Keratinocyte (primary cell): ENCODE measurements around the gene ENPP1. TPM values are rescaled to one million over a fixed set of nuclear protein-coding genes. Genes with fewer than 3 reads are reported as not detected.

ENCODE experiments used
- DNase-seq: peaks from one replicate; pipeline ENCODE4 v3.0.0-alpha.2; 2011; ENCODE audit warnings: low read depth, missing footprints, low spot score
- FAIRE-seq: peaks from 2 replicates; lab custom pipeline; 2011; peaks lifted over from hg19 to GRCh38; lab: Jason Lieb, UNC
- H2AFZ ChIP-seq: 2 replicates; pipeline ENCODE4 v1.6.0; 2012; ENCODE audit warnings: low read length, control low read depth, inconsistent platforms; ENCODE audit not compliant: control insufficient read depth
- H3K27ac ChIP-seq: 2 replicates; pipeline ENCODE4 v1.5.1; 2011; ENCODE audit warnings: low read length; ENCODE audit not compliant: control insufficient read depth, insufficient read depth
- H3K27me3 ChIP-seq: 3 replicates; pipeline ENCODE4 v1.6.0; 2011; ENCODE audit warnings: low read length; ENCODE audit not compliant: control insufficient read depth, insufficient read depth; ENCODE audit errors: extremely low read depth
- H3K36me3 ChIP-seq, 2 experiments: 2 replicates in 1 of 2; 3 replicates in 1 of 2; pipeline ENCODE4 v1.5.1; 2011; ENCODE audit warnings: low read length in 2 of 2, mild to moderate bottlenecking in 1 of 2; ENCODE audit not compliant: control insufficient read depth in 2 of 2, insufficient read depth in 2 of 2; ENCODE audit errors: extremely low read depth in 1 of 2
- H3K4me1 ChIP-seq: 3 replicates; pipeline ENCODE4 v1.5.1; 2011; ENCODE audit warnings: low read length; ENCODE audit not compliant: control insufficient read depth, insufficient read depth; ENCODE audit errors: extremely low read depth
- H3K4me2 ChIP-seq: 3 replicates; pipeline ENCODE4 v1.6.0; 2011; ENCODE audit warnings: low read depth, low read length; ENCODE audit not compliant: control insufficient read depth, insufficient read depth; ENCODE audit errors: extremely low read depth
- H3K4me3 ChIP-seq, 3 experiments: fragments of 200-600 bp in 1 of 3; sonication (generic) in 1 of 3; 2 replicates in 2 of 3; 3 replicates in 1 of 3; pipeline ENCODE4 v1.5.1; 2011 to 2016; ENCODE audit warnings: low read length in 3 of 3, mild to moderate bottlenecking in 3 of 3, control low read depth in 2 of 3, inconsistent platforms in 1 of 3, low read depth in 1 of 3, mixed read lengths in 1 of 3, mixed run types in 1 of 3, moderate library complexity in 1 of 3; ENCODE audit not compliant: control insufficient read depth in 2 of 3, insufficient read depth in 2 of 3; ENCODE audit errors: extremely low read depth in 1 of 3
- H3K79me2 ChIP-seq: 2 replicates; pipeline ENCODE4 v1.6.0; 2012; ENCODE audit warnings: low read length; ENCODE audit not compliant: control insufficient read depth, insufficient read depth
- H3K9ac ChIP-seq: 3 replicates; pipeline ENCODE4 v1.6.0; 2011; ENCODE audit warnings: low read length; ENCODE audit not compliant: control insufficient read depth, insufficient read depth; ENCODE audit errors: extremely low read depth
- H3K9me1 ChIP-seq: 3 replicates; pipeline ENCODE4 v1.6.0; 2011; ENCODE audit warnings: low read length; ENCODE audit not compliant: control insufficient read depth, insufficient read depth; ENCODE audit errors: extremely low read depth
- H3K9me3 ChIP-seq: 2 replicates; pipeline ENCODE4 v1.5.1; 2012; ENCODE audit warnings: low read depth, low read length; ENCODE audit not compliant: control insufficient read depth
- H4K20me1 ChIP-seq: 3 replicates; pipeline ENCODE4 v1.6.0; 2011; ENCODE audit warnings: low read length; ENCODE audit not compliant: control insufficient read depth, insufficient read depth; ENCODE audit errors: extremely low read depth
- EZH2 ChIP-seq: IDR thresholded peaks from one replicate; pipeline ENCODE4 v1.6.1; 2012; ENCODE audit warnings: inconsistent platforms, mild to moderate bottlenecking, low read length, moderate library complexity
- dilution Hi-C: fragments of 300-500 bp; cut with MboI; formaldehyde crosslinking; loops from one replicate; pipeline ENCODE4 v1.7.0; 2020; ENCODE audit warnings: low sequenced_read_pairs; ENCODE audit not compliant: extremely low pct_ligation_motif_present
- polyA plus RNA-seq, 5 experiments: library from polyadenylated mRNA; depleted of rRNA in 3 of 5; stranded (reverse) in 3 of 5; stranded (forward) in 1 of 5; unstranded in 1 of 5; fragments of >200 nt; gene quantifications; 1 replicate in 1 of 5; 2 replicates in 3 of 5; 3 replicates in 1 of 5; pipeline versions ENCODE4 v1.2.1 to v1.2.3, GENCODE V29; 2011 to 2012; ENCODE audit warnings: missing spikeins in 2 of 5, low read depth in 1 of 5, low replicate concordance in 1 of 5
- TF ChIP-seq, protein P1 (sequence below), 3 experiments: IDR thresholded peaks in 1 of 3; conservative IDR thresholded peaks in 1 of 3; optimal IDR thresholded peaks in 1 of 3; 2 replicates in 2 of 3; 3 replicates in 1 of 3; pipeline versions ENCODE3 to v1.5.1; 2011; ENCODE audit warnings: low read length in 3 of 3, mild to moderate bottlenecking in 3 of 3, moderate library complexity in 2 of 3, control low read depth in 1 of 3, inconsistent platforms in 1 of 3; ENCODE audit not compliant: insufficient read depth in 2 of 3; ENCODE audit errors: extremely low read depth in 1 of 3

Gene ENPP1
- polyA plus RNA-seq, 1 donor (not counting 4 experiments of a cell fraction or from before 2014, with no cell fraction given), result 0.34 TPM

DNA sequence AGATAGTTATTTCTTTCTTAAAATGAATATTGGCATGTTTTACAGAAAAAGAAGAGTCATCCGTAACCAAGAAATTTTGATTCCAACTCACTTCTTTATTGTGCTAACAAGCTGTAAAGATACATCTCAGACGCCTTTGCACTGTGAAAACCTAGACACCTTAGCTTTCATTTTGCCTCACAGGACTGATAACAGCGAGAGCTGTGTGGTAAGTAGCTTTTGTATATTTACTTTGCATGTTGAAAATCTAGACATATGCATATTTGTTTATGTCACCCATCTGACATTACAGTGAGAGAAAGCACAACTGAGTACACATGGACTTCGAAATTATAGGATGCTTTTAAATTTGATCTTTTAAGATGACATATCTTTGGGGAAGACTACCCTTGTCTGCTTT lies 78.7 kb downstream of the ENPP1 start:
- no peak for DNase-seq
- no peak overlapping the region for H3K4me2 ChIP-seq
- no peaks in the 10 kb centered on the region for H3K27me3 ChIP-seq
- dilution Hi-C loops, result no loop called here
- FAIRE-seq, result no peak
- no peaks in the 10 kb centered on the region for H3K9me1 ChIP-seq
- H3K4me1 ChIP-seq, result no peaks in the 10 kb centered on the region
- no peaks in the 10 kb centered on the region for H3K9me3 ChIP-seq
- TF ChIP-seq, protein P1, sequence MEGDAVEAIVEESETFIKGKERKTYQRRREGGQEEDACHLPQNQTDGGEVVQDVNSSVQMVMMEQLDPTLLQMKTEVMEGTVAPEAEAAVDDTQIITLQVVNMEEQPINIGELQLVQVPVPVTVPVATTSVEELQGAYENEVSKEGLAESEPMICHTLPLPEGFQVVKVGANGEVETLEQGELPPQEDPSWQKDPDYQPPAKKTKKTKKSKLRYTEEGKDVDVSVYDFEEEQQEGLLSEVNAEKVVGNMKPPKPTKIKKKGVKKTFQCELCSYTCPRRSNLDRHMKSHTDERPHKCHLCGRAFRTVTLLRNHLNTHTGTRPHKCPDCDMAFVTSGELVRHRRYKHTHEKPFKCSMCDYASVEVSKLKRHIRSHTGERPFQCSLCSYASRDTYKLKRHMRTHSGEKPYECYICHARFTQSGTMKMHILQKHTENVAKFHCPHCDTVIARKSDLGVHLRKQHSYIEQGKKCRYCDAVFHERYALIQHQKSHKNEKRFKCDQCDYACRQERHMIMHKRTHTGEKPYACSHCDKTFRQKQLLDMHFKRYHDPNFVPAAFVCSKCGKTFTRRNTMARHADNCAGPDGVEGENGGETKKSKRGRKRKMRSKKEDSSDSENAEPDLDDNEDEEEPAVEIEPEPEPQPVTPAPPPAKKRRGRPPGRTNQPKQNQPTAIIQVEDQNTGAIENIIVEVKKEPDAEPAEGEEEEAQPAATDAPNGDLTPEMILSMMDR (optimal IDR thresholded peaks at IDR 0.05 in 1 of 3, IDR thresholded peaks at IDR 0.05 in 1 of 3, conservative IDR thresholded peaks at IDR 0.05 in 1 of 3; ENCODE audit: extremely low read depth in 1 of 3, insufficient read depth in 2 of 3, low read length in 3 of 3), result no peak
- no peak for TF ChIP-seq EZH2
- H4K20me1 ChIP-seq, result no peaks in the 10 kb centered on the region
- no peaks in the 10 kb centered on the region for H3K79me2 ChIP-seq
- no peak overlapping the region for H3K27ac ChIP-seq
- no peak overlapping the region for H2AFZ ChIP-seq
- H3K9ac ChIP-seq, result no peak overlapping the region
- H3K4me3 ChIP-seq, result no peak overlapping the region
- no peaks in the 10 kb centered on the region for H3K36me3 ChIP-seq

DNA sequence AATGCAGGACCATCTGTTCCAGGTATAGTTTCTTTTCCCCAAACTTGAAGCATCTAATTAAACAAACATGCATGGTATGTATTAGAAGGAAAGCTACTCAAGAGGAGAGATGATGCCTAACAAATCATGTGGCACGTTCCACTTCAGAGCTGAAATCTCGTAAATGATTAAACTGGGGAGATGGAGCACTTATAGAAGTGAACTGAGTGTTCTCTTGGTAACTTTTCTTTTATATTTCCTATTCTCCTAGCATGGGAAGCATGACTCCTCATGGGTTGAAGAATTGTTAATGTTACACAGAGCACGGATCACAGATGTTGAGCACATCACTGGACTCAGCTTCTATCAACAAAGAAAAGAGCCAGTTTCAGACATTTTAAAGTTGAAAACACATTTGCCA lies 82.3 kb downstream of the ENPP1 start:
- Histone ChIP-seq H3K79me2 (no peaks in the 10 kb centered on the region), H3K4me3 (no peak overlapping the region), H3K27me3 (peaks cover 2% of the 10 kb centered on the region), H3K9me1 (no peaks in the 10 kb centered on the region), H3K4me1 (no peaks in the 10 kb centered on the region), H2AFZ (no peak overlapping the region), H3K36me3 (no peaks in the 10 kb centered on the region), H3K9me3 (no peaks in the 10 kb centered on the region), H3K27ac (no peak overlapping the region), H3K9ac (no peak overlapping the region), H4K20me1 (no peaks in the 10 kb centered on the region), H3K4me2 (no peak overlapping the region)
- DNase-seq (no peak), FAIRE-seq (no peak)
- TF ChIP-seq, protein P1 (optimal IDR thresholded peaks at IDR 0.05 in 1 of 3, IDR thresholded peaks at IDR 0.05 in 1 of 3, conservative IDR thresholded peaks at IDR 0.05 in 1 of 3; ENCODE audit: extremely low read depth in 1 of 3, insufficient read depth in 2 of 3, low read length in 3 of 3), result no peak
- no peak for TF ChIP-seq EZH2
- dilution Hi-C loops, result no loop called here
